ENCODE results near the gene C2orf80. TPM values are rescaled to one million over a fixed set of nuclear protein-coding genes. Genes with fewer than 3 reads are reported as not detected.

Gene C2orf80
- total and polyA plus RNA-seq, 2 donors (not counting 3 experiments of a cell fraction or from before 2014, with no cell fraction given), result not detected

- H3K9me3 ChIP-seq (replicated peaks; ENCODE audit: control insufficient read depth, insufficient read depth, low read length), result no peaks in the 10 kb centered on the region
- no peaks in the 10 kb centered on the region for H3K79me2 ChIP-seq (ENCODE audit: control insufficient read depth, insufficient read depth, low read length)
- dilution Hi-C loops (cut with MboI; ENCODE audit: extremely low pct_ligation_motif_present, low sequenced_read_pairs) (no loop called here), intact Hi-C loops (cut with micrococcal nuclease) (no loop called here)
- no peak within 1 kb of the TSS for H3K4me3 ChIP-seq (replicated peaks in 1 of 3; ENCODE audit: insufficient read depth in 1 of 3, low read depth in 1 of 3, low read length in 3 of 3)
- no peak for TF ChIP-seq JUN (IDR thresholded peaks at IDR 0.05; ENCODE audit: borderline replicate concordance, insufficient read depth, insufficient read length, low read depth)
- no peak for TF ChIP-seq MAX (IDR thresholded peaks at IDR 0.05; ENCODE audit: insufficient read depth, insufficient read length)
- H3K9ac ChIP-seq (replicated peaks; ENCODE audit: extremely low read depth, insufficient read depth, low read length), result no peak within 1 kb of the TSS
- no peaks in the 10 kb centered on the region for H3K4me1 ChIP-seq (ENCODE audit: control insufficient read depth, extremely low read depth, insufficient read depth, low read length)
- CTCF ChIA-PET, result no interaction called here
- H4K20me1 ChIP-seq (replicated peaks; ENCODE audit: control insufficient read depth, extremely low read depth, insufficient read depth, low read length), result no peaks in the 10 kb centered on the region
- FAIRE-seq (no peak), DNase-seq (ENCODE audit: low read depth, low spot score) (no peak)
- no TSS peak for BruUV-seq (replicated peaks)
- no peak within 1 kb of the TSS for H3K27ac ChIP-seq (ENCODE audit: insufficient read depth, low read depth, low read length)
- POLR2A ChIA-PET, result no interaction called here
- H3K36me3 ChIP-seq (ENCODE audit: control insufficient read depth in 2 of 2, extremely low read depth in 1 of 2, insufficient read depth in 2 of 2, low read length in 2 of 2), result no peaks in the 10 kb centered on the region
- no peak within 1 kb of the TSS for H3K4me2 ChIP-seq (ENCODE audit: insufficient read depth, low read length)
- no peak within 1 kb of the TSS for H2AFZ ChIP-seq (ENCODE audit: low read depth, low read length)
- no peaks in the 10 kb centered on the region for H3K27me3 ChIP-seq (ENCODE audit: control insufficient read depth in 2 of 2, insufficient read depth in 2 of 2, low read length in 2 of 2)
- no peaks in the 10 kb centered on the region for H3K9me1 ChIP-seq (replicated peaks; ENCODE audit: control insufficient read depth, extremely low read depth, insufficient read depth, low read length)
Observed at GRCh38 chr2:208146006-208146405, 43.8 kb downstream of the C2orf80 start, which contains the start of gene CRYGB. CRYGB (minus strand) TSS chr2:208146158; CDS start chr2:208146120, 38 bp downstream.

- no TSS peak for BruUV-seq (replicated peaks)
- H3K27me3 ChIP-seq (ENCODE audit: control insufficient read depth in 2 of 2, insufficient read depth in 2 of 2, low read length in 2 of 2), result no peaks in the 10 kb centered on the region
- no peaks in the 10 kb centered on the region for H3K9me3 ChIP-seq (replicated peaks; ENCODE audit: control insufficient read depth, insufficient read depth, low read length)
- no peak overlapping the region for H2AFZ ChIP-seq (ENCODE audit: low read depth, low read length)
- dilution Hi-C loops (cut with MboI; ENCODE audit: extremely low pct_ligation_motif_present, low sequenced_read_pairs), result no loop called here
- no peaks in the 10 kb centered on the region for H3K79me2 ChIP-seq (ENCODE audit: control insufficient read depth, insufficient read depth, low read length)
- no peak overlapping the region for H3K4me3 ChIP-seq (replicated peaks in 1 of 3; ENCODE audit: insufficient read depth in 1 of 3, low read depth in 1 of 3, low read length in 3 of 3)
- H4K20me1 ChIP-seq (replicated peaks; ENCODE audit: control insufficient read depth, extremely low read depth, insufficient read depth, low read length), result no peaks in the 10 kb centered on the region
- FAIRE-seq (no peak), DNase-seq (ENCODE audit: low read depth, low spot score) (no peak)
- TF ChIP-seq MYC (IDR thresholded peaks at IDR 0.05; ENCODE audit: low read depth, low read length), result no peak
- TF ChIP-seq GATA2 (IDR thresholded peaks at IDR 0.05; ENCODE audit: insufficient read depth, insufficient read length, low read depth, low read length), result no peak
- no peak for TF ChIP-seq POLR2A (IDR thresholded peaks at IDR 0.05; ENCODE audit: low read depth, low read length)
- TF ChIP-seq FOS (IDR thresholded peaks at IDR 0.05; ENCODE audit: borderline replicate concordance, insufficient read depth, low read length), result no peak
- no peak for TF ChIP-seq POLR2AphosphoS5 (IDR thresholded peaks at IDR 0.05; ENCODE audit: insufficient read depth, low read depth, low read length)
- no peak for TF ChIP-seq JUN (IDR thresholded peaks at IDR 0.05; ENCODE audit: borderline replicate concordance, insufficient read depth, insufficient read length, low read depth)
- intact Hi-C loops (cut with micrococcal nuclease), result no loop called here
- H3K4me2 ChIP-seq (ENCODE audit: insufficient read depth, low read length), result no peak overlapping the region
- H3K9me1 ChIP-seq (replicated peaks; ENCODE audit: control insufficient read depth, extremely low read depth, insufficient read depth, low read length), result no peaks in the 10 kb centered on the region
- CTCF ChIA-PET, result interaction anchor here (1.1 kb wide), 1 partner anchor 12 kb away, joined by 3 read pairs; no protein-coding TSS in a partner anchor
- POLR2A ChIA-PET, result no interaction called here
- H3K4me1 ChIP-seq (ENCODE audit: control insufficient read depth, extremely low read depth, insufficient read depth, low read length), result no peaks in the 10 kb centered on the region
- H3K36me3 ChIP-seq (ENCODE audit: control insufficient read depth in 2 of 2, extremely low read depth in 1 of 2, insufficient read depth in 2 of 2, low read length in 2 of 2), result no peaks in the 10 kb centered on the region
- H3K27ac ChIP-seq (ENCODE audit: insufficient read depth, low read depth, low read length), result no peak overlapping the region
- no peak overlapping the region for H3K9ac ChIP-seq (replicated peaks; ENCODE audit: extremely low read depth, insufficient read depth, low read length)
Observed at GRCh38 chr2:208142925-208143799, 46.7 kb downstream of the C2orf80 start.
